Vagina (tissue), 2 donors: Measurements from ENCODE around the gene GZMB.

Experiments
- CTCF ChIP-seq, 3 experiments: fragments of 450-650 bp in 2 of 3; fragments of 200-600 bp in 1 of 3; sonication (generic) in 1 of 3; IDR thresholded peaks; one replicate each; pipeline ENCODE4 v1.5.1; 2017 to 2019; ENCODE audit warnings: antibody characterized with exemption in 3 of 3, mild to moderate bottlenecking in 2 of 3, moderate library complexity in 2 of 3
- POLR2A ChIP-seq, 2 donors: fragments of 450-650 bp; IDR thresholded peaks; one replicate each; pipeline ENCODE4 v1.6.1; 2017; ENCODE audit warnings: antibody characterized with exemption in 2 of 2, mild to moderate bottlenecking in 2 of 2, moderate library complexity in 2 of 2
- POLR2AphosphoS5 ChIP-seq, 2 donors: sonication (generic); formaldehyde crosslinking; IDR thresholded peaks; one replicate each; pipeline ENCODE4 v1.9.0; 2017; ENCODE audit warnings: antibody characterized with exemption in 2 of 2, mild to moderate bottlenecking in 2 of 2, low read depth in 1 of 2; ENCODE audit not compliant: insufficient read depth in 1 of 2

- TF ChIP-seq CTCF (IDR thresholded peaks at IDR 0.05) (no peak), POLR2A (IDR thresholded peaks at IDR 0.05) (no peak), POLR2AphosphoS5 (IDR thresholded peaks at IDR 0.05; ENCODE audit: insufficient read depth in 1 of 2, low read depth in 1 of 2) (no peak)
Observed at GRCh38 chr14:24595073-24595808, 38.7 kb downstream of the GZMB start.
